GM12878 (cell line): ENCODE results near the gene PLB1. TPM values are rescaled to one million over a fixed set of nuclear protein-coding genes. Genes with fewer than 3 reads are reported as not detected.

ENCODE experiments used
- ATAC-seq: fragments of 200-7000 bp; cut with Tn5 transposase; 3 replicates; pipeline ENCODE4 v1.9.1; 2020; ENCODE audit warnings: mild to moderate bottlenecking, moderate library complexity
- BruUV-seq: library from RNA; stranded (reverse); fragments of 400-500 nt; replicated peaks from 2 replicates; lab custom pipeline; 2021; lab: Mats Ljungman, UMichigan
- CTCF ChIA-PET: fragments of 300-600 bp; sonication (Branson Sonifier 250); formaldehyde crosslinking; extraction: SDS; loops from one replicate; lab custom pipeline; 2021; ENCODE audit warnings: inconsistent platforms; lab: Yijun Ruan, JAX
- POLR2A ChIA-PET: fragments of 350-600 bp; formaldehyde crosslinking; extraction: SDS; loops from one replicate; lab custom pipeline; 2021; ENCODE audit warnings: inconsistent platforms; lab: Charles Lee
- RAD21 ChIA-PET: fragments of 300-600 bp; sonication (Branson Sonifier 250); formaldehyde crosslinking; loops from one replicate; lab custom pipeline; 2023; ENCODE audit warnings: antibody characterized with exemption; ENCODE audit not compliant: unreplicated experiment; lab: Charles Lee
- SMC1A ChIA-PET: fragments of 300-600 bp; sonication (Branson Sonifier 250); formaldehyde crosslinking; loops from one replicate; lab custom pipeline; 2023; ENCODE audit not compliant: unreplicated experiment, uncharacterized antibody; lab: Charles Lee
- DNase-seq: peaks from one replicate; pipeline ENCODE4 v3.0.0-alpha.2; 2011; ENCODE audit warnings: low read depth, low spot score
- FAIRE-seq: peaks from 3 replicates; lab custom pipeline; 2011; peaks lifted over from hg19 to GRCh38; lab: Jason Lieb, UNC
- H2AFZ ChIP-seq: 2 replicates; pipeline ENCODE4 v1.6.0; 2011; ENCODE audit warnings: low read depth, low read length, control low read depth; ENCODE audit not compliant: control insufficient read depth
- H3K27ac ChIP-seq: 2 replicates; pipeline ENCODE4 v1.5.1; 2011; ENCODE audit warnings: control low read depth; ENCODE audit not compliant: control insufficient read depth, insufficient read depth
- H3K27me3 ChIP-seq, 2 experiments: replicated peaks in 1 of 2; 2 replicates each; pipeline versions ENCODE4 v1.6.0 to v1.6.1; 2011; ENCODE audit warnings: low read length in 1 of 2; ENCODE audit not compliant: control insufficient read depth in 2 of 2, insufficient read depth in 2 of 2
- H3K36me3 ChIP-seq, 2 experiments: 2 replicates each; pipeline ENCODE4 v1.5.1; 2011; ENCODE audit warnings: low read length in 1 of 2; ENCODE audit not compliant: control insufficient read depth in 2 of 2, insufficient read depth in 2 of 2
- H3K4me1 ChIP-seq: 2 replicates; pipeline ENCODE4 v1.6.1; 2011; ENCODE audit warnings: mild to moderate bottlenecking, low read length, moderate library complexity, mixed read lengths; ENCODE audit not compliant: control insufficient read depth, insufficient read depth
- H3K4me2 ChIP-seq: 2 replicates; pipeline ENCODE4 v1.6.0; 2011; ENCODE audit warnings: control low read depth; ENCODE audit not compliant: control insufficient read depth, insufficient read depth
- H3K4me3 ChIP-seq: fragments of 200-600 bp; sonication (generic); 2 replicates; pipeline ENCODE4 v1.5.1; 2016
- H3K79me2 ChIP-seq: 2 replicates; pipeline ENCODE4 v1.6.0; 2011; ENCODE audit warnings: low read length; ENCODE audit not compliant: control insufficient read depth, insufficient read depth
- H3K9ac ChIP-seq: 2 replicates; pipeline ENCODE4 v1.8.0; 2011; ENCODE audit warnings: low read length, control low read depth, mixed read lengths; ENCODE audit not compliant: control insufficient read depth, insufficient read depth
- H3K9me3 ChIP-seq: replicated peaks from 3 replicates; pipeline ENCODE4 v1.5.1; 2011; ENCODE audit warnings: mild to moderate bottlenecking, low read length; ENCODE audit not compliant: control insufficient read depth, insufficient read depth
- H4K20me1 ChIP-seq: 2 replicates; pipeline ENCODE4 v1.6.0; 2011; ENCODE audit not compliant: control insufficient read depth, insufficient read depth
- ATF3 ChIP-seq: IDR thresholded peaks from 2 replicates; pipeline ENCODE4 v1.6.1; 2011; ENCODE audit warnings: low read depth, mild to moderate bottlenecking, low read length, moderate library complexity, borderline replicate concordance; ENCODE audit errors: extremely low read depth
- HDGF ChIP-seq: fragments of 450-650 bp; IDR thresholded peaks from 2 replicates; pipeline ENCODE4 v1.6.1; 2016; ENCODE audit warnings: antibody characterized with exemption
- IRF4 ChIP-seq: IDR thresholded peaks from 2 replicates; pipeline ENCODE4 v1.6.1; 2011; ENCODE audit warnings: low read depth, low read length
- JUND ChIP-seq: IDR thresholded peaks from 2 replicates; pipeline ENCODE4 v1.6.1; 2012; ENCODE audit warnings: low read depth, mild to moderate bottlenecking, low read length, improper control_type of control experiment, moderate library complexity
- KLF5 ChIP-seq: fragments of 450-650 bp; IDR thresholded peaks from 2 replicates; pipeline ENCODE4 v1.6.1; 2014; ENCODE audit warnings: mild to moderate bottlenecking; ENCODE audit not compliant: partially characterized antibody
- PAX8 ChIP-seq: fragments of 450-650 bp; IDR thresholded peaks from 2 replicates; pipeline ENCODE4 v1.6.1; 2017; ENCODE audit warnings: mild to moderate bottlenecking, moderate library complexity
- POLR2A ChIP-seq: IDR thresholded peaks from 2 replicates; pipeline ENCODE4 v1.6.1; 2011; ENCODE audit warnings: low read depth, mild to moderate bottlenecking, low read length
- SKIL ChIP-seq: fragments of 450-650 bp; IDR thresholded peaks from 2 replicates; pipeline ENCODE4 v1.6.1; 2017; ENCODE audit warnings: mild to moderate bottlenecking, low read depth, inconsistent platforms; ENCODE audit not compliant: poor library complexity, severe bottlenecking
- TCF7 ChIP-seq: IDR thresholded peaks from 2 replicates; pipeline ENCODE4 v1.6.1; 2014; ENCODE audit warnings: antibody characterized with exemption, borderline replicate concordance
- ZNF217 ChIP-seq: fragments of 450-650 bp; IDR thresholded peaks from 2 replicates; pipeline ENCODE4 v1.6.1; 2017; ENCODE audit warnings: antibody characterized with exemption, mild to moderate bottlenecking
- WGBS: methylation state at CpG from one replicate; pipeline ENCODE4 v1.1.6; 2016; ENCODE audit warnings: low lambda C conversion rate; ENCODE audit not compliant: insufficient replicate concordance, insufficient coverage; ENCODE audit errors: missing lambda C conversion rate; 5-methylcytosine and 5-hydroxymethylcytosine counted together
- in situ Hi-C: fragments of 300-500 bp; cut with MboI; formaldehyde crosslinking; loops from 9 replicates; pipeline ENCODE4 v1.14.3; 2018; ENCODE audit warnings: mixed read lengths
- intact Hi-C: fragments of 100-400 bp; cut with micrococcal nuclease; formaldehyde crosslinking; loops from one replicate; pipeline ENCODE4 v1.14.2; 2022; ENCODE audit not compliant: unreplicated experiment
- polyA plus RNA-seq, 11 experiments: library from polyadenylated mRNA; depleted of rRNA in 4 of 11; unstranded in 6 of 11; stranded (reverse) in 5 of 11; fragments of >200 nt; fragmentation: Nextera tagmentation in 4 of 11; fragmentation: Illumina TruSeq in 1 of 11; extraction: Ambion mirVana in 4 of 11; extraction: Trizol in 1 of 11; gene quantifications; 1 replicate in 1 of 11; 2 replicates in 10 of 11; pipeline versions ENCODE4 v1.2.1 to v1.2.3, GENCODE V29; 2011 to 2016; ENCODE audit warnings: inconsistent platforms in 2 of 11, missing spikeins in 2 of 11, low read depth in 1 of 11
- total RNA-seq, 4 experiments: library from RNA; depleted of rRNA in 3 of 4; stranded (reverse); fragments of >200 nt in 3 of 4; fragmentation: Illumina TruSeq in 1 of 4; extraction: Trizol in 1 of 4; gene quantifications; 2 replicates each; pipeline versions ENCODE4 v1.2.1 to v1.2.3, GENCODE V29; 2013 to 2021
- TF ChIP-seq, protein P1 (sequence below): IDR thresholded peaks from 2 replicates; pipeline ENCODE4 v1.6.1; 2012; ENCODE audit warnings: improper control_type of control experiment, low read depth, low read length; ENCODE audit not compliant: insufficient replicate concordance
- TF ChIP-seq, protein P2 (sequence below): fragments of 450-650 bp; IDR thresholded peaks from 2 replicates; pipeline ENCODE4 v1.6.1; 2017; ENCODE audit warnings: mild to moderate bottlenecking, moderate library complexity

PLB1 gene
- total and polyA plus RNA-seq, 10 of the 15 experiments (the other 5 are each of a cell fraction or from before 2014, with no cell fraction given) = 0.03 to 0.49 (median 0.28) TPM

GRCh38 chr2:28632791-28633190, 136.9 kb downstream of the PLB1 start:
- intact Hi-C loops (no loop called here), in situ Hi-C loops (no loop called here)
- 61% methylated on average over 6 of the region's 6 CpGs for WGBS
- ChIA-PET RAD21 (no interaction called here), POLR2A (interaction anchor here (0.6 kb wide), 1 partner anchor 11 kb away, joined by 3 read pairs; no protein-coding TSS in a partner anchor), SMC1A (no interaction called here), CTCF (no interaction called here)
- FAIRE-seq = no peak
- no peaks in the 10 kb centered on the region for H3K27me3 ChIP-seq
- H3K27ac ChIP-seq = no peak overlapping the region
- no peaks in the 10 kb centered on the region for H3K9me3 ChIP-seq
- H2AFZ ChIP-seq = no peak overlapping the region
- ATAC-seq = no peak
- no peaks in the 10 kb centered on the region for H3K79me2 ChIP-seq
- BruUV-seq = no TSS peak
- no peaks in the 10 kb centered on the region for H4K20me1 ChIP-seq
- no peaks in the 10 kb centered on the region for H3K4me1 ChIP-seq
- no peak overlapping the region for H3K9ac ChIP-seq
- TF ChIP-seq, protein P1, sequence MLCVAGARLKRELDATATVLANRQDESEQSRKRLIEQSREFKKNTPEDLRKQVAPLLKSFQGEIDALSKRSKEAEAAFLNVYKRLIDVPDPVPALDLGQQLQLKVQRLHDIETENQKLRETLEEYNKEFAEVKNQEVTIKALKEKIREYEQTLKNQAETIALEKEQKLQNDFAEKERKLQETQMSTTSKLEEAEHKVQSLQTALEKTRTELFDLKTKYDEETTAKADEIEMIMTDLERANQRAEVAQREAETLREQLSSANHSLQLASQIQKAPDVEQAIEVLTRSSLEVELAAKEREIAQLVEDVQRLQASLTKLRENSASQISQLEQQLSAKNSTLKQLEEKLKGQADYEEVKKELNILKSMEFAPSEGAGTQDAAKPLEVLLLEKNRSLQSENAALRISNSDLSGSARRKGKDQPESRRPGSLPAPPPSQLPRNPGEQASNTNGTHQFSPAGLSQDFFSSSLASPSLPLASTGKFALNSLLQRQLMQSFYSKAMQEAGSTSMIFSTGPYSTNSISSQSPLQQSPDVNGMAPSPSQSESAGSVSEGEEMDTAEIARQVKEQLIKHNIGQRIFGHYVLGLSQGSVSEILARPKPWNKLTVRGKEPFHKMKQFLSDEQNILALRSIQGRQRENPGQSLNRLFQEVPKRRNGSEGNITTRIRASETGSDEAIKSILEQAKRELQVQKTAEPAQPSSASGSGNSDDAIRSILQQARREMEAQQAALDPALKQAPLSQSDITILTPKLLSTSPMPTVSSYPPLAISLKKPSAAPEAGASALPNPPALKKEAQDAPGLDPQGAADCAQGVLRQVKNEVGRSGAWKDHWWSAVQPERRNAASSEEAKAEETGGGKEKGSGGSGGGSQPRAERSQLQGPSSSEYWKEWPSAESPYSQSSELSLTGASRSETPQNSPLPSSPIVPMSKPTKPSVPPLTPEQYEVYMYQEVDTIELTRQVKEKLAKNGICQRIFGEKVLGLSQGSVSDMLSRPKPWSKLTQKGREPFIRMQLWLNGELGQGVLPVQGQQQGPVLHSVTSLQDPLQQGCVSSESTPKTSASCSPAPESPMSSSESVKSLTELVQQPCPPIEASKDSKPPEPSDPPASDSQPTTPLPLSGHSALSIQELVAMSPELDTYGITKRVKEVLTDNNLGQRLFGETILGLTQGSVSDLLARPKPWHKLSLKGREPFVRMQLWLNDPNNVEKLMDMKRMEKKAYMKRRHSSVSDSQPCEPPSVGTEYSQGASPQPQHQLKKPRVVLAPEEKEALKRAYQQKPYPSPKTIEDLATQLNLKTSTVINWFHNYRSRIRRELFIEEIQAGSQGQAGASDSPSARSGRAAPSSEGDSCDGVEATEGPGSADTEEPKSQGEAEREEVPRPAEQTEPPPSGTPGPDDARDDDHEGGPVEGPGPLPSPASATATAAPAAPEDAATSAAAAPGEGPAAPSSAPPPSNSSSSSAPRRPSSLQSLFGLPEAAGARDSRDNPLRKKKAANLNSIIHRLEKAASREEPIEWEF = no peak
- TF ChIP-seq SKIL (no peak), POLR2A (no peak), ATF3 (no peak), ZNF217 (no peak), JUND (no peak), HDGF (no peak), IRF4 (no peak), KLF5 (no peak), PAX8 (no peak), TCF7 (no peak)
- TF ChIP-seq, protein P2, sequence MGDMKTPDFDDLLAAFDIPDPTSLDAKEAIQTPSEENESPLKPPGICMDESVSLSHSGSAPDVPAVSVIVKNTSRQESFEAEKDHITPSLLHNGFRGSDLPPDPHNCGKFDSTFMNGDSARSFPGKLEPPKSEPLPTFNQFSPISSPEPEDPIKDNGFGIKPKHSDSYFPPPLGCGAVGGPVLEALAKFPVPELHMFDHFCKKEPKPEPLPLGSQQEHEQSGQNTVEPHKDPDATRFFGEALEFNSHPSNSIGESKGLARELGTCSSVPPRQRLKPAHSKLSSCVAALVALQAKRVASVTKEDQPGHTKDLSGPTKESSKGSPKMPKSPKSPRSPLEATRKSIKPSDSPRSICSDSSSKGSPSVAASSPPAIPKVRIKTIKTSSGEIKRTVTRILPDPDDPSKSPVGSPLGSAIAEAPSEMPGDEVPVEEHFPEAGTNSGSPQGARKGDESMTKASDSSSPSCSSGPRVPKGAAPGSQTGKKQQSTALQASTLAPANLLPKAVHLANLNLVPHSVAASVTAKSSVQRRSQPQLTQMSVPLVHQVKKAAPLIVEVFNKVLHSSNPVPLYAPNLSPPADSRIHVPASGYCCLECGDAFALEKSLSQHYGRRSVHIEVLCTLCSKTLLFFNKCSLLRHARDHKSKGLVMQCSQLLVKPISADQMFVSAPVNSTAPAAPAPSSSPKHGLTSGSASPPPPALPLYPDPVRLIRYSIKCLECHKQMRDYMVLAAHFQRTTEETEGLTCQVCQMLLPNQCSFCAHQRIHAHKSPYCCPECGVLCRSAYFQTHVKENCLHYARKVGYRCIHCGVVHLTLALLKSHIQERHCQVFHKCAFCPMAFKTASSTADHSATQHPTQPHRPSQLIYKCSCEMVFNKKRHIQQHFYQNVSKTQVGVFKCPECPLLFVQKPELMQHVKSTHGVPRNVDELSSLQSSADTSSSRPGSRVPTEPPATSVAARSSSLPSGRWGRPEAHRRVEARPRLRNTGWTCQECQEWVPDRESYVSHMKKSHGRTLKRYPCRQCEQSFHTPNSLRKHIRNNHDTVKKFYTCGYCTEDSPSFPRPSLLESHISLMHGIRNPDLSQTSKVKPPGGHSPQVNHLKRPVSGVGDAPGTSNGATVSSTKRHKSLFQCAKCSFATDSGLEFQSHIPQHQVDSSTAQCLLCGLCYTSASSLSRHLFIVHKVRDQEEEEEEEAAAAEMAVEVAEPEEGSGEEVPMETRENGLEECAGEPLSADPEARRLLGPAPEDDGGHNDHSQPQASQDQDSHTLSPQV = no peak
- H3K36me3 ChIP-seq = no peaks in the 10 kb centered on the region
- H3K4me3 ChIP-seq = no peak overlapping the region
- no peak overlapping the region for H3K4me2 ChIP-seq
- DNase-seq = no peak
